ENCODE measurements around the gene SLC25A45. TPM values are rescaled to one million over a fixed set of nuclear protein-coding genes. Genes with fewer than 3 reads are reported as not detected.

Gene SLC25A45
- total RNA-seq, 2 experiments from 2014 or later = 19.4 to 19.8 TPM

- POLR2A ChIA-PET = interaction anchor here (0.7 to 20.7 kb wide), 12 partner anchors 8 to 309 kb away, joined by 3 to 6840 read pairs (median 38); partner anchors contain the start of genes EHBP1L1, FAM89B, FRMD8 and MALAT1
- peaks cover 57% of the 10 kb centered on the region for H3K4me1 Mint-ChIP-seq
- peaks cover 5% of the 10 kb centered on the region for H3K27me3 Mint-ChIP-seq
- CTCF ChIA-PET = interaction anchor here (17.1 kb wide), 1 partner anchor 77 kb away, joined by 447 read pairs; the partner anchor contains the start of gene MALAT1
- peak overlapping the region; percentile 97 for H3K4me3 Mint-ChIP-seq
- peaks cover 84% of the 10 kb centered on the region for H3K36me3 Mint-ChIP-seq (ENCODE audit: low read depth)
- H3K27ac Mint-ChIP-seq = peak overlapping the region; percentile 99
- DNase-seq = no peak
- H3K9me3 Mint-ChIP-seq = no peaks in the 10 kb centered on the region
These were observed 43.8 kb upstream of the SLC25A45 start for GRCh38 chr11:65425971-65426838.

- Mint-ChIP-seq H3K9me3 (no peaks in the 10 kb centered on the region), H3K36me3 (ENCODE audit: low read depth) (peaks cover 78% of the 10 kb centered on the region), H3K27me3 (peaks cover 5% of the 10 kb centered on the region), H3K4me1 (peaks cover 53% of the 10 kb centered on the region), H3K4me3 (peak overlapping the region; percentile 97), H3K27ac (peak overlapping the region; percentile 99)
- DNase-seq = peak; percentile 86
- ChIA-PET CTCF (interaction anchor here (17.1 kb wide), 1 partner anchor 78 kb away, joined by 447 read pairs; the partner anchor contains the start of gene MALAT1), POLR2A (interaction anchor here (0.9 to 20.7 kb wide), 23 partner anchors 8 to 566 kb away, joined by 3 to 6840 read pairs (median 6); partner anchors contain the start of genes EHBP1L1, FAM89B, FRMD8 and MALAT1)
These were observed 42.9 kb upstream of the SLC25A45 start for GRCh38 chr11:65425105-65425970.

GRCh38 chr11:65424205-65425104, 42.0 kb upstream of the SLC25A45 start:
- Mint-ChIP-seq H3K4me1 (peaks cover 49% of the 10 kb centered on the region), H3K4me3 (peak overlapping the region; percentile 97), H3K9me3 (no peaks in the 10 kb centered on the region), H3K36me3 (ENCODE audit: low read depth) (peaks cover 70% of the 10 kb centered on the region), H3K27me3 (peaks cover 5% of the 10 kb centered on the region), H3K27ac (peak overlapping the region; percentile 99)
- ChIA-PET CTCF (interaction anchor here (17.1 kb wide), 1 partner anchor 78 kb away, joined by 447 read pairs; the partner anchor contains the start of gene MALAT1), POLR2A (interaction anchor here (0.9 to 20.7 kb wide), 31 partner anchors 7 to 844 kb away, joined by 3 to 6840 read pairs (median 5); partner anchors contain the start of genes EHBP1L1, FAM89B, FRMD8 and MALAT1)
- peak; percentile 68 for DNase-seq

- POLR2A ChIA-PET = interaction anchor here (1.0 to 20.7 kb wide), 33 partner anchors 6 to 1979 kb away, joined by 3 to 6840 read pairs (median 6); partner anchors contain the start of genes CDC42EP2, EHBP1L1, FAM89B and FRMD8
- Mint-ChIP-seq H3K4me1 (peaks cover 47% of the 10 kb centered on the region), H3K27me3 (peaks cover 5% of the 10 kb centered on the region), H3K36me3 (ENCODE audit: low read depth) (peaks cover 65% of the 10 kb centered on the region), H3K4me3 (peak overlapping the region; percentile 97), H3K27ac (peak overlapping the region; percentile 99), H3K9me3 (no peaks in the 10 kb centered on the region)
- CTCF ChIA-PET = interaction anchor here (17.1 kb wide), 1 partner anchor 79 kb away, joined by 447 read pairs; the partner anchor contains the start of gene MALAT1
- DNase-seq = peak; percentile 54
These were observed 41.2 kb upstream of the SLC25A45 start for GRCh38 chr11:65423516-65424204.

GRCh38 chr11:65422633-65423515, 40.4 kb upstream of the SLC25A45 start, which contains the start of gene NEAT1:
Gene NEAT1 (plus strand): TSS chr11:65422798.
- peaks cover 59% of the 10 kb centered on the region for H3K36me3 Mint-ChIP-seq (ENCODE audit: low read depth)
- ChIA-PET POLR2A (interaction anchor here (1.0 to 20.7 kb wide), 34 partner anchors 4 to 1980 kb away, joined by 3 to 6840 read pairs (median 7); partner anchors contain the start of genes CDC42EP2, EHBP1L1, FAM89B and FRMD8), CTCF (interaction anchor here (1.0 to 17.1 kb wide), 2 partner anchors 17 to 80 kb away, joined by 3 to 447 read pairs; partner anchors contain the start of gene MALAT1)
- H3K27me3 Mint-ChIP-seq = peaks cover 5% of the 10 kb centered on the region
- peak; percentile 97 for DNase-seq
- H3K4me1 Mint-ChIP-seq = peaks cover 46% of the 10 kb centered on the region
- no peaks in the 10 kb centered on the region for H3K9me3 Mint-ChIP-seq
- peak within 1 kb of the TSS; percentile 99 for H3K27ac Mint-ChIP-seq
- peak within 1 kb of the TSS; percentile 97 for H3K4me3 Mint-ChIP-seq

GRCh38 chr11:65421794-65422632, 39.6 kb upstream of the SLC25A45 start:
- Mint-ChIP-seq H3K4me1 (peaks cover 47% of the 10 kb centered on the region), H3K27me3 (peaks cover 5% of the 10 kb centered on the region), H3K9me3 (no peaks in the 10 kb centered on the region), H3K36me3 (ENCODE audit: low read depth) (peaks cover 53% of the 10 kb centered on the region), H3K4me3 (peak overlapping the region; percentile 97), H3K27ac (peak overlapping the region; percentile 99)
- DNase-seq = peak; percentile 96
- CTCF ChIA-PET = interaction anchor here (1.0 to 17.1 kb wide), 2 partner anchors 18 to 81 kb away, joined by 3 to 447 read pairs; partner anchors contain the start of gene MALAT1
- POLR2A ChIA-PET = interaction anchor here (1.0 to 20.7 kb wide), 36 partner anchors 5 to 1980 kb away, joined by 3 to 6840 read pairs (median 9); partner anchors contain the start of genes DPF2, EHBP1L1, FAM89B and FRMD8

- Mint-ChIP-seq H3K36me3 (ENCODE audit: low read depth) (peaks cover 47% of the 10 kb centered on the region), H3K27me3 (peaks cover 5% of the 10 kb centered on the region), H3K9me3 (no peaks in the 10 kb centered on the region), H3K4me3 (peak overlapping the region; percentile 97), H3K27ac (peak overlapping the region; percentile 99), H3K4me1 (peaks cover 50% of the 10 kb centered on the region)
- peak; percentile 94 for DNase-seq
- CTCF ChIA-PET = interaction anchor here (1.2 to 17.1 kb wide), 3 partner anchors 39 to 82 kb away, joined by 4 to 447 read pairs (median 4); partner anchors contain the start of genes MALAT1 and SLC25A45
- POLR2A ChIA-PET = interaction anchor here (0.7 to 20.7 kb wide), 24 partner anchors 5 to 473 kb away, joined by 3 to 6840 read pairs (median 12); partner anchors contain the start of genes DPF2, EHBP1L1, FAM89B and FRMD8
These were observed 38.7 kb upstream of the SLC25A45 start for GRCh38 chr11:65420979-65421793.

- ChIA-PET POLR2A (interaction anchor here (0.9 to 20.7 kb wide), 17 partner anchors 6 to 217 kb away, joined by 3 to 6840 read pairs (median 36); partner anchors contain the start of genes DPF2, EHBP1L1, FAM89B and FRMD8), CTCF (interaction anchor here (0.6 to 17.1 kb wide), 5 partner anchors 9 to 82 kb away, joined by 3 to 447 read pairs (median 4); partner anchors contain the start of genes MALAT1 and SLC25A45)
- H3K9me3 Mint-ChIP-seq = no peaks in the 10 kb centered on the region
- DNase-seq = no peak
- peaks cover 5% of the 10 kb centered on the region for H3K27me3 Mint-ChIP-seq
- peaks cover 40% of the 10 kb centered on the region for H3K36me3 Mint-ChIP-seq (ENCODE audit: low read depth)
- peak overlapping the region; percentile 97 for H3K4me3 Mint-ChIP-seq
- peaks cover 53% of the 10 kb centered on the region for H3K4me1 Mint-ChIP-seq
- H3K27ac Mint-ChIP-seq = peak overlapping the region; percentile 99
These were observed 38.1 kb upstream of the SLC25A45 start for GRCh38 chr11:65420506-65420905.

All from activated CD4-positive, alpha-beta memory T cell treated with anti-CD3 and anti-CD28 coated beads, Interleukin-2, amount 10 ng/mL, durations not matched to agents 7 days and 5 days (primary cell).